Measurements from ENCODE around the gene NELL1.

Gene NELL1

GRCh38 chr11:20964985-20965384, 295.6 kb downstream of the NELL1 start:
- TF ChIP-seq ZNF274 (IDR thresholded peaks at IDR 0.05; ENCODE audit: low read depth, low read length), result no peak
- no peak overlapping the region for H3K4me3 ChIP-seq (ENCODE audit: low read length)

DNA sequence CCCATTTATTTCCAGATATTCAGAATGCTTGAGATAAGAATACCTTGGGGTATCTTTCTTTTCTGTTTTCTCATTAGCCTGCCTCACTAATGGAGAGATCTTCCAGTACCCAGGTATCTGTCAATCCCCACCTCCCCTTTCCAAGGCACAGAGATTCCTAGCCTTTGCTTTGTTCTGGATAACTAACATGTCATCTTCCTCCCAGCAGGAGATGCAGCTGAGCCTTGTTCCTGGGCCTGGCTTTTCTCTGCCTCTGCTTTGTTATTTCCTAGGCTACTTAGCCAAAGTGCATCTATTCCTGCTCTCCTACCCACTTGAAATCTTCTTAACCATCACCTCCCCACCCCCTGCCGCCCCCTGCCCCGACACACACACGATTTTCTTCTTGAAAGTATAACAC, 297.1 kb downstream of the NELL1 start:
- no peak for TF ChIP-seq ZNF274 (IDR thresholded peaks at IDR 0.05; ENCODE audit: low read depth, low read length)
- H3K4me3 ChIP-seq (ENCODE audit: low read length), result no peak overlapping the region

GRCh38 chr11:20973940-20974559, 304.7 kb downstream of the NELL1 start:
- no peak for TF ChIP-seq ZNF274 (IDR thresholded peaks at IDR 0.05; ENCODE audit: low read depth, low read length)
- H3K4me3 ChIP-seq (ENCODE audit: low read length), result no peak overlapping the region

DNA sequence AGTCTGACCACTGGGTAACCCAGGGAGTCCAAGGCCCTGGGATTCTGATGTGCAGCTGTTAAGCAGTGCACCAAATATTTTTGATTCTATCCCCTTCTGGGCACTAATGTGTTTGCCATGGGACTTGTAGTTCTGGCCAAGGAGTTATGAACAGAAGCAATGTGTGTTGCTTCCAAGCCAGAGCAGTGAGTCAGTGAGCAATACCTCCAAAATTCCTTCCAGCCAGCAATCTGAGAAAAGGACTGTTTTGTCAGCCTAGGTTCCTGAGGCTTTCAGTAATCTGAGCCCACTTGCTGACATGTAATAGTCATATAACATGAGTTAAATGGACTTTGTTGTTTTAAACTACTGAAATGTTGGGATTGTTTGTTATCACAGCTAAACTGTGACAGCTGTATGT, 311.4 kb downstream of the NELL1 start:
- no peak overlapping the region for H3K4me3 ChIP-seq (ENCODE audit: low read length)
- no peak for TF ChIP-seq ZNF274 (IDR thresholded peaks at IDR 0.05; ENCODE audit: low read depth, low read length)

GRCh38 chr11:20990447-20990846, 321.1 kb downstream of the NELL1 start:
- no peak overlapping the region for H3K4me3 ChIP-seq (ENCODE audit: low read length)
- no peak for TF ChIP-seq ZNF274 (IDR thresholded peaks at IDR 0.05; ENCODE audit: low read depth, low read length)

DNA sequence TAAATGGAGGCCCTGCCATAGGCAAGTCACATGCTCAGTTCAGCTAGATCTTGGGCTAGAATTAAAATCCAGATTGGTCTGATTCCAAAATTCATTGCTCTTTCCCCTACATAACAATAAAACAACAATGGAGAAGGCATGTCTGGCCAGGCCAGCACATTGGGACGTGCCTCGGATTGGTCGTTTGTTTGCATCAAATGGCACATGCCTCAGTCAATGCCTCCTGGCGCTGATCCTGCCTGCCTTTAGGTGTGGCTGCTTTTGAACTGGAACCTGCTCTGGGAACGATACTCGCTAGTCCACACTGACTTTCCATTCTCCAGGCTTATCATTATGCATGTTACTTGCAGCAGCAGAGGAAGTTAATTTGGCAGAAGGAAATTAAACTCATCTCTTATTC, 322.1 kb downstream of the NELL1 start:
- no peak overlapping the region for H3K4me3 ChIP-seq (ENCODE audit: low read length)
- TF ChIP-seq ZNF274 (IDR thresholded peaks at IDR 0.05; ENCODE audit: low read depth, low read length), result no peak

GRCh38 chr11:21007297-21007696, 337.9 kb downstream of the NELL1 start:
- no peak overlapping the region for H3K4me3 ChIP-seq (ENCODE audit: low read length)
- no peak for TF ChIP-seq ZNF274 (IDR thresholded peaks at IDR 0.05; ENCODE audit: low read depth, low read length)

DNA sequence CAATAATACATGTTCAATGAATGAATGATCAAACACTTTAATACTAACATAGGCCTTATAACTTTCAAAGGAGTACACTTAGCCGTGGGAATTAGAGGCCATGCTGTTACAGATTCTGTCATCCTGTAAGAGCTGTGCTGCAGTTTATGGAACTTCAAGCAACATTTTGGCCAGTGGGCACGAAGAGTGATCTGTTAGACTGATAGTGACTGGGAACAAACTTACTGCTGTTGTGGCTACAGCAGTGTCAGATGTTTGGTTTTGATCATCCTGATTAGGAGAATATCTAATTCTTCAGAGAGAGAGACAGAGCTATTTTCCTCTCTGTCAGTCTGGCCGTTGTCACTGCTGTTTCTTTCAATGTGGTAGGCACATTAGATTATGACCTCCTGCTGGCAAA, 348.9 kb downstream of the NELL1 start:
- TF ChIP-seq ZNF274 (IDR thresholded peaks at IDR 0.05; ENCODE audit: low read depth, low read length), result no peak
- no peak overlapping the region for H3K4me3 ChIP-seq (ENCODE audit: low read length)

GRCh38 chr11:21026685-21027084, 357.3 kb downstream of the NELL1 start:
- no peak overlapping the region for H3K4me3 ChIP-seq (ENCODE audit: low read length)
- no peak for TF ChIP-seq ZNF274 (IDR thresholded peaks at IDR 0.05; ENCODE audit: low read depth, low read length)

GRCh38 chr11:21037850-21038249, 368.5 kb downstream of the NELL1 start:
- no peak for TF ChIP-seq ZNF274 (IDR thresholded peaks at IDR 0.05; ENCODE audit: low read depth, low read length)
- H3K4me3 ChIP-seq (ENCODE audit: low read length), result no peak overlapping the region

- no peak overlapping the region for H3K4me3 ChIP-seq (ENCODE audit: low read length)
- no peak for TF ChIP-seq ZNF274 (IDR thresholded peaks at IDR 0.05; ENCODE audit: low read depth, low read length)
Observed at GRCh38 chr11:21038801-21039200, 369.4 kb downstream of the NELL1 start.

DNA sequence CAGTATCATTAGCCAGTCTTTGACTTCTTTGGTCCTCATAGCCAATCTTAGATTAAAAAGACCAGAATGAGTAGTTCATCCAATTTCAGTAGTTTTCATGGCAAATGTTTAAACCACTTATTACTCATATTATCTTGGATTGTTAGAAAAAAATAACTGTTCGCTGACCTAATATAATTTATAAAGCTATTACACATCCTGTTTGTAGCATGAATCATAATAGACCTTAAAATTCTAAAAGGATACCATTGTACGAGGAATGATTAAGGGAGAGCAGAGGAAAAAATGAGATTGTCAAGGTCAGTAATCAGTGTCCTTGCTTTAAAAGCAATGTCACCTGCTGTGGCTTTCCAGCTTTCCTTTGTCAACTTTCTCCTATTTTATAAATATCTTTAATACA, 371.2 kb downstream of the NELL1 start:
- no peak overlapping the region for H3K4me3 ChIP-seq (ENCODE audit: low read length)

GRCh38 chr11:21048626-21049025, 379.2 kb downstream of the NELL1 start:
- no peak for TF ChIP-seq ZNF274 (IDR thresholded peaks at IDR 0.05; ENCODE audit: low read depth, low read length)
- H3K4me3 ChIP-seq (ENCODE audit: low read length), result no peak overlapping the region

More for the DNA sequence above, 371.2 kb downstream of the NELL1 start:
- no peak for TF ChIP-seq ZNF274 (IDR thresholded peaks at IDR 0.05; ENCODE audit: low read depth, low read length)

GRCh38 chr11:21053466-21053865, 384.1 kb downstream of the NELL1 start:
- H3K4me3 ChIP-seq (ENCODE audit: low read length), result no peak overlapping the region
- no peak for TF ChIP-seq ZNF274 (IDR thresholded peaks at IDR 0.05; ENCODE audit: low read depth, low read length)

DNA sequence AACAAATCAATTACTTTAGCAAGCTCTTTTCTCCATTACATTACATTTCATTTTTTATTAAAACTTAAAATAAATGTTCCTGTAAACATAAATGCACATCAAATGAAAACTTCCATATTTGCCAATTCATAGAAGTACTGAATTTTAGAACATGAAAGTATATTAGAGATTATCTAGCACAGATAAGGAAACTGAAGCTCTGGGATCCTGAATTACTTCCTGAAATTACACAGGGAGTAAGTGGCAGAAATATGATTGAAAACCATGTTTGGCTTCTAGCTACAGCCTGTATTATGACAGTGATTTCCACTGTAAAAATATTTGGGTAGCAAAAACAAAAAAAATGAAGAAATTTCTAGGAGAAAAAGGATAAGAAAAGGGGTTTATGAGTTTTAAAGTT, 387.3 kb downstream of the NELL1 start:
- no peak overlapping the region for H3K4me3 ChIP-seq (ENCODE audit: low read length)
- no peak for TF ChIP-seq ZNF274 (IDR thresholded peaks at IDR 0.05; ENCODE audit: low read depth, low read length)

- no peak for TF ChIP-seq ZNF274 (IDR thresholded peaks at IDR 0.05; ENCODE audit: low read depth, low read length)
- H3K4me3 ChIP-seq (ENCODE audit: low read length), result no peak overlapping the region
Observed at GRCh38 chr11:21059879-21060278, 390.5 kb downstream of the NELL1 start.
